ENCODE data around the gene GRB7.

The GRB7 gene

GRCh38 chr17:39781861-39782213 lies 44.1 kb downstream of the GRB7 start:
- H3K9ac ChIP-seq (ENCODE audit: low read depth in 1 of 2, low read length in 2 of 2), result no peak overlapping the region
- no peaks in the 10 kb centered on the region for H3K9me3 ChIP-seq (ENCODE audit: control insufficient read depth in 1 of 2, low read length in 2 of 2)
- peaks cover 13 to 16% of the 10 kb centered on the region in 2 donors for H3K4me1 ChIP-seq (ENCODE audit: control insufficient read depth in 1 of 2, insufficient read depth in 2 of 2, low read length in 2 of 2)
- no peak overlapping the region for H3K27ac ChIP-seq (ENCODE audit: low read depth, low read length)
- no peak overlapping the region for H3K4me3 ChIP-seq (ENCODE audit: low read depth in 1 of 2, low read length in 2 of 2)
- no peaks in the 10 kb centered on the region for H3K36me3 ChIP-seq (ENCODE audit: control insufficient read depth in 1 of 2, insufficient read depth in 2 of 2, low read length in 2 of 2)
- no peaks in the 10 kb centered on the region for H3K27me3 ChIP-seq (ENCODE audit: control insufficient read depth in 1 of 2, insufficient read depth in 2 of 2, low read length in 2 of 2)

DNA sequence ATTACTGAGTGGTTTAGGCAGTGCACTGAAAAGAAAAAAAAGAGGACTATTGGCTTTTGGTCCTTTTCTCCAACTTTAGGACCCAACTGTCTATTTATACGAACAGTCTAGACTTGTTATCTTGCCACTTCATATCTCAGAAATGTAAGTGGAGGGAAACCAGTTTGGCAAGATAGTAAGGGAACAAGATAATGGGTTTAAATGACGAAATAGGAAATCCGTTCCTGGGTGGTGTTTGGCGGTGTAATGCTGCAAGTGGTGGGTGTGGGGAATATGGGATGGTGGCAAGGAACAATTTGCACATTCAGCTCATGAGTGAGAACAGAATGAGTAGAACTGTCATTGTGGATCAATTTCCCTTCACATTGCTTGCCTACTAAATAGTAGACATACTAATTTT lies 44.7 kb downstream of the GRB7 start:
- H3K27ac ChIP-seq (ENCODE audit: low read depth, low read length), result no peak overlapping the region
- no peaks in the 10 kb centered on the region for H3K36me3 ChIP-seq (ENCODE audit: control insufficient read depth in 1 of 2, insufficient read depth in 2 of 2, low read length in 2 of 2)

GRCh38 chr17:39782980-39783379 lies 45.2 kb downstream of the GRB7 start:
- no peak overlapping the region for H3K9ac ChIP-seq (ENCODE audit: low read depth in 1 of 2, low read length in 2 of 2)
- no peaks in the 10 kb centered on the region for H3K27me3 ChIP-seq (ENCODE audit: control insufficient read depth in 1 of 2, insufficient read depth in 2 of 2, low read length in 2 of 2)
- H3K9me3 ChIP-seq (ENCODE audit: control insufficient read depth in 1 of 2, low read length in 2 of 2), result no peaks in the 10 kb centered on the region
- peaks cover 13 to 16% of the 10 kb centered on the region in 2 donors for H3K4me1 ChIP-seq (ENCODE audit: control insufficient read depth in 1 of 2, insufficient read depth in 2 of 2, low read length in 2 of 2)
- H3K36me3 ChIP-seq (ENCODE audit: control insufficient read depth in 1 of 2, insufficient read depth in 2 of 2, low read length in 2 of 2), result no peaks in the 10 kb centered on the region
- no peak overlapping the region for H3K27ac ChIP-seq (ENCODE audit: low read depth, low read length)
- no peak overlapping the region for H3K4me3 ChIP-seq (ENCODE audit: low read depth in 1 of 2, low read length in 2 of 2)

More for the DNA sequence above, 44.7 kb downstream of the GRB7 start:
- no peaks in the 10 kb centered on the region for H3K9me3 ChIP-seq (ENCODE audit: control insufficient read depth in 1 of 2, low read length in 2 of 2)
- H3K27me3 ChIP-seq (ENCODE audit: control insufficient read depth in 1 of 2, insufficient read depth in 2 of 2, low read length in 2 of 2), result no peaks in the 10 kb centered on the region
- H3K9ac ChIP-seq (ENCODE audit: low read depth in 1 of 2, low read length in 2 of 2), result no peak overlapping the region
- peaks cover 13 to 16% of the 10 kb centered on the region in 2 donors for H3K4me1 ChIP-seq (ENCODE audit: control insufficient read depth in 1 of 2, insufficient read depth in 2 of 2, low read length in 2 of 2)
- H3K4me3 ChIP-seq (ENCODE audit: low read depth in 1 of 2, low read length in 2 of 2), result no peak overlapping the region

DNA sequence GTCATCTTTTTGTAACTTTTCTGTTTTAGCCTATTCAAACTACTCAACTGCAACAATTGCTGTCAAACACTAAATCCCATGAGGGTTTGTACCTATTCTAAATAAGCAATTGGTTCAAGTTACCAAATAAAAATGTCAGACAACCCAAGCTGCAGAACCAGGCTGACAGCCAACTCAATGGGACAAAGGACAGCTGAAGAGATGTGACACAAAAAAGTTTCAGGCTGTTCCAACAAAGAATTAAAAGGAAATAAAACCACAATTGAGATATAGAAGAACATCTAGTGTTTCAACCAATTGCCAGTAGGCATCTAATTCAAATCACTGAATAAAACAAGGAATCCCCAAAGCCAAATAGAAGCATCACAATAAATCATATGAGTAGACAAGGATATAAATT lies 49.3 kb downstream of the GRB7 start:
- Histone ChIP-seq H3K27ac (ENCODE audit: low read depth, low read length) (no peak overlapping the region), H3K4me3 (ENCODE audit: low read depth in 1 of 2, low read length in 2 of 2) (no peak overlapping the region), H3K4me1 (ENCODE audit: control insufficient read depth in 1 of 2, insufficient read depth in 2 of 2, low read length in 2 of 2) (peaks cover 6 to 9% of the 10 kb centered on the region in 2 donors), H3K36me3 (ENCODE audit: control insufficient read depth in 1 of 2, insufficient read depth in 2 of 2, low read length in 2 of 2) (no peaks in the 10 kb centered on the region), H3K9me3 (ENCODE audit: control insufficient read depth in 1 of 2, low read length in 2 of 2) (no peaks in the 10 kb centered on the region), H3K27me3 (ENCODE audit: control insufficient read depth in 1 of 2, insufficient read depth in 2 of 2, low read length in 2 of 2) (no peaks in the 10 kb centered on the region), H3K9ac (ENCODE audit: low read depth in 1 of 2, low read length in 2 of 2) (no peak overlapping the region)

DNA sequence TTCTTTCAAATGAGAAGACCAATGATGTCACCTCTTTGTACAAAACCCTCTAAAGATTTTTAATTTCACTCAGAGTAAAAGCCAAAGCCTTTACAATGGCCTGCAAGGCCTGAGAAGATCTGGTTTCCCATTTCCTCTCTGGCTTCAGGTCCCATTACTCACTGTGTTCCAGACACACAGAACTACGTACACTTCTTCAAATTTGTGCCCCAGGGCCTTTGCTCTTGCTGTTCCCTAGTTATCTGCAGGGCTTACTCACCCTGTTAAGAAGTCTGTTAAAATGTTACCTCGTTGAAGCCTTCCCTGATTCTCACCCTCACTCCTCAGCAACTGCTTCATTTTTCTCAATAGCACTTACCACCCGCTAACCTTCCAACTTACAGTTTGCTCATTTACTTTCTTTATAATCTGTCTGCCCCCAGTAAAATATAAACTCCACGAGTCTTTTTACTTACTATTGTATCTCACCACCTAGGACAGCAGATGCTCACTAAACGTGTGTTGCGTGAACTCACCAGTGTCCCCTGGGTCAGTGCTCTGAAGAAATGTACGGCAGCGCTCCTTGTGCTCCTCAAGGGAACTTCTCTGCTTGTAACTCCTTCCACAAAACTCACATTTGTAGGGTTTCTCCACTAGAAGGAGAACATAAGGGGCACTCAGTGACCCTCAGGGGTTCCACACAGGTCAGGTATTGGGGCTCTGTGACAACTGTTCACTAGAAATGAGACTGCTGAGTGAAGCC lies 50.2 kb downstream of the GRB7 start:
- peaks cover under 1 to 3% of the 10 kb centered on the region in 2 donors for H3K4me1 ChIP-seq (ENCODE audit: control insufficient read depth in 1 of 2, insufficient read depth in 2 of 2, low read length in 2 of 2)

GRCh38 chr17:39791111-39791992 lies 53.6 kb downstream of the GRB7 start:
- Histone ChIP-seq H3K9me3 (ENCODE audit: control insufficient read depth in 1 of 2, low read length in 2 of 2) (no peaks in the 10 kb centered on the region), H3K36me3 (ENCODE audit: control insufficient read depth in 1 of 2, insufficient read depth in 2 of 2, low read length in 2 of 2) (no peaks in the 10 kb centered on the region), H3K27ac (ENCODE audit: low read depth, low read length) (no peak overlapping the region), H3K9ac (ENCODE audit: low read depth in 1 of 2, low read length in 2 of 2) (no peak overlapping the region), H3K4me1 (ENCODE audit: control insufficient read depth in 1 of 2, insufficient read depth in 2 of 2, low read length in 2 of 2) (peaks cover 10% of the 10 kb centered on the region in 2 donors), H3K4me3 (ENCODE audit: low read depth in 1 of 2, low read length in 2 of 2) (no peak overlapping the region), H3K27me3 (ENCODE audit: control insufficient read depth in 1 of 2, insufficient read depth in 2 of 2, low read length in 2 of 2) (no peaks in the 10 kb centered on the region)

More for the DNA sequence above, 50.2 kb downstream of the GRB7 start:
- H3K9me3 ChIP-seq (ENCODE audit: control insufficient read depth in 1 of 2, low read length in 2 of 2), result no peaks in the 10 kb centered on the region
- H3K36me3 ChIP-seq (ENCODE audit: control insufficient read depth in 1 of 2, insufficient read depth in 2 of 2, low read length in 2 of 2), result no peaks in the 10 kb centered on the region
- H3K9ac ChIP-seq (ENCODE audit: low read depth in 1 of 2, low read length in 2 of 2), result no peak overlapping the region
- H3K27ac ChIP-seq (ENCODE audit: low read depth, low read length), result no peak overlapping the region
- H3K27me3 ChIP-seq (ENCODE audit: control insufficient read depth in 1 of 2, insufficient read depth in 2 of 2, low read length in 2 of 2), result no peaks in the 10 kb centered on the region
- no peak overlapping the region for H3K4me3 ChIP-seq (ENCODE audit: low read depth in 1 of 2, low read length in 2 of 2)

DNA sequence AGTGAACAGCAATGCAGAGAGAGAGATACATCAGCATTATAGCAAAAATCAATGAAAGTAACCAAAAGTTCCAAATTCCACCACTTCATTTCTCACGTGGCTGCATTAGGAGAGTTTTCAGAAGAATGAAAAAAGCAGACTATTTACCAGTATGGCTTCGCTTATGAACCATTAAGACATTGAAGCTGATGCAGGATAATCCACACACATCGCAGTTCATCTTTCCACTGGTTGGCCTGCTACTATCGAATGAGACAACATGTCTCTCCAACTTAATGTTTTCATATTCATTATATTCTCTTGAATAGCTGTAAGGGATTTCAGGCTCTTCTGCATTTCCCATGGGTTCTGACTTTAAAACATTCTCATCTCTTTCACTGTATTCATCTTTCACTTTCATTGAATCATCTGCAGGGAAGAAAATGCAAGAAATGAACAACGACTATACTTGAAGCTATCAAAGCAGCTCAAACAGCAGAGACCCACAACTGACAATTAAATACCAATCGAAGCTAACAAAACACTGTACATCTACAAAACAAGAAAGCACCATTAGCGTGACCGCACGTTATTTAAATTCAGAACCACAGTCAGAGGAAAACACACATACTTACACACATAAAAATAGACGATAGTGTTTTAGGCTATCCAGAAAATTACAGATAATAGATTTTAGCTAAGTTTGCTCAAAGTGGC lies 54.9 kb downstream of the GRB7 start:
- peaks cover 10% of the 10 kb centered on the region in 2 donors for H3K4me1 ChIP-seq (ENCODE audit: control insufficient read depth in 1 of 2, insufficient read depth in 2 of 2, low read length in 2 of 2)
- H3K36me3 ChIP-seq (ENCODE audit: control insufficient read depth in 1 of 2, insufficient read depth in 2 of 2, low read length in 2 of 2), result no peaks in the 10 kb centered on the region
- no peaks in the 10 kb centered on the region for H3K27me3 ChIP-seq (ENCODE audit: control insufficient read depth in 1 of 2, insufficient read depth in 2 of 2, low read length in 2 of 2)
- H3K27ac ChIP-seq (ENCODE audit: low read depth, low read length), result no peak overlapping the region
- no peak overlapping the region for H3K4me3 ChIP-seq (ENCODE audit: low read depth in 1 of 2, low read length in 2 of 2)
- no peak overlapping the region for H3K9ac ChIP-seq (ENCODE audit: low read depth in 1 of 2, low read length in 2 of 2)
- no peaks in the 10 kb centered on the region for H3K9me3 ChIP-seq (ENCODE audit: control insufficient read depth in 1 of 2, low read length in 2 of 2)

DNA sequence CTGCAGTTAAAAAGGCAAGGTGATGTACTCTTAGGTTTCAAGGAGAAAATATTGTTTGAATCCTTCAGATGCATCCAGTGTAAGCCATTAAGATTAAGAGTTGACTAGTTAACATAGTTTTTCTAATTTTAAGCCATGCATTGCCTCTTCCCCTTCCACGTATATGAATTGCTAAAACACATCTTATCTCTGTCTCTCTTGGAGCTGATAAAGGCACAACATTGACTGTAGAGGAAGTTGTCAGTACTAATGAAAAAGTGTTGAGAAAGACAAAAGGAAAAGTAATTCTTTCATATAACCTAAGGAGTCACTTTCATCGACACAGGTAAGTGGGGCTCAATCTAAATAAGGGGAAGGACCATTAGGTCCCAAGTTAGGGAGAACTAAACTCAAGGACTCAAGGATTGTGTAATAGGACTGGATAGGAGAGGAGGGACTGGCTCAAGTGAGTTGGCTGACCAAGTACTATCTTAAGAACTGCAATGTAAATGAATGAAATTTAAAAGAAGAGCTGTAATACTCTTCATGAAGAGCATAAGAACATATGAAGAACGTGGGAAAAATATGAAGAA lies 55.6 kb downstream of the GRB7 start:
- no peak overlapping the region for H3K27ac ChIP-seq (ENCODE audit: low read depth, low read length)
- no peaks in the 10 kb centered on the region for H3K9me3 ChIP-seq (ENCODE audit: control insufficient read depth in 1 of 2, low read length in 2 of 2)
- no peak overlapping the region for H3K4me3 ChIP-seq (ENCODE audit: low read depth in 1 of 2, low read length in 2 of 2)
- peaks cover 10% of the 10 kb centered on the region in 2 donors for H3K4me1 ChIP-seq (ENCODE audit: control insufficient read depth in 1 of 2, insufficient read depth in 2 of 2, low read length in 2 of 2)
- no peaks in the 10 kb centered on the region for H3K27me3 ChIP-seq (ENCODE audit: control insufficient read depth in 1 of 2, insufficient read depth in 2 of 2, low read length in 2 of 2)
- H3K36me3 ChIP-seq (ENCODE audit: control insufficient read depth in 1 of 2, insufficient read depth in 2 of 2, low read length in 2 of 2), result no peaks in the 10 kb centered on the region
- H3K9ac ChIP-seq (ENCODE audit: low read depth in 1 of 2, low read length in 2 of 2), result no peak overlapping the region

DNA sequence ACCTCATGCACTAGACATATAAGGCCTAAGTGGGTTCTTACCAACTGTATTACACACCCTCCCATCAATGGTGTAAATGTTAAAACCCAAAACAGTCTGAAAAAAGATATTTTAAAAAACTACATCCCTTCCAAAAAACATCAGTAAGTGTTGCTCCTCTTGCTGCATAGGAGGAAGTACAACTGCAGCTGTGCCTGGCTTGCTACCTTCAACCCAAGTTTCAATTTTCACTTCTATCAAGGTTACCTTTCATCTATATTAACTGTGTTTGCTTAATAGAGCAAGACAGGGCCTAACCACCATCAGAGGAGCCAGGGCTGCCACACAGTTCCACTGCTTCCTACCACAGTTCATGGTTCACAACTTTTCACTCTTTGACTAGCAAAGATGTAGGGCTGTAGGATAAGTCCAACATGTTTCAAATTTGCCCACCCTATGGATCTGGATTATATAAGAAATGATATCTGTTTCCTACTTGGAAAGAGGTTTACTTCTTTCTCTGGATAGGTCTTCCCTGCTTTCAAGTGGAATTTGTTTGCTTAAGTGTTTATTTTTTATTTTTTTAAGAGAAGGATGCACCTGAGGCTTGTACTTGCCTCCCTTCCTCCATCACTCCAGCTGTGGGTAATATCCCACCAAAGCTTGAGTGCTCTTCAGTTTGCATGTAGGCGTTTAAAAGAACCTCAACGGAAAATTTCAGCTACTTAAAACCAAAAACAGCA lies 56.7 kb downstream of the GRB7 start:
- Histone ChIP-seq H3K4me1 (ENCODE audit: control insufficient read depth in 1 of 2, insufficient read depth in 2 of 2, low read length in 2 of 2) (peaks cover 10 to 13% of the 10 kb centered on the region in 2 donors), H3K4me3 (ENCODE audit: low read depth in 1 of 2, low read length in 2 of 2) (no peak overlapping the region), H3K36me3 (ENCODE audit: control insufficient read depth in 1 of 2, insufficient read depth in 2 of 2, low read length in 2 of 2) (no peaks in the 10 kb centered on the region), H3K27ac (ENCODE audit: low read depth, low read length) (no peak overlapping the region), H3K27me3 (ENCODE audit: control insufficient read depth in 1 of 2, insufficient read depth in 2 of 2, low read length in 2 of 2) (no peaks in the 10 kb centered on the region), H3K9ac (ENCODE audit: low read depth in 1 of 2, low read length in 2 of 2) (no peak overlapping the region), H3K9me3 (ENCODE audit: control insufficient read depth in 1 of 2, low read length in 2 of 2) (no peaks in the 10 kb centered on the region)

Data from duodenal mucosa (tissue), 2 donors.